Measurements from ENCODE around the gene CMIP.
A peak's percentile ranks its signal among the peaks of the same experiment; 100 is the strongest.
"Not testable (repeated sequence)": the region's sequence is repeated elsewhere in the genome, so short reads cannot be mapped to it uniquely, and the experiment has no call there.

Gene CMIP

GRCh38 chr16:81421536-81421935 is 23.1 kb upstream of the CMIP start:
- DNase-seq = no peak

GRCh38 chr16:81422153-81422552 is 22.5 kb upstream of the CMIP start:
- DNase-seq = not testable (repeated sequence)

- peak; percentile 56 for DNase-seq
Measured at GRCh38 chr16:81424771-81425170, 19.8 kb upstream of the CMIP start.

- DNase-seq = no peak
Measured at GRCh38 chr16:81427219-81427618, 17.4 kb upstream of the CMIP start.

- no peak for DNase-seq
Measured at GRCh38 chr16:81429045-81429521, 15.5 kb upstream of the CMIP start.

- DNase-seq = no peak
Measured at GRCh38 chr16:81431554-81432353, 12.9 kb upstream of the CMIP start.

GRCh38 chr16:81432937-81433557 is 11.6 kb upstream of the CMIP start:
- DNase-seq = no peak

GRCh38 chr16:81435103-81435502 is 9.5 kb upstream of the CMIP start:
- DNase-seq = no peak

GRCh38 chr16:81435567-81435966 is 9.0 kb upstream of the CMIP start:
- DNase-seq = no peak

GRCh38 chr16:81436386-81436785 is 8.2 kb upstream of the CMIP start:
- DNase-seq = no peak

GRCh38 chr16:81437865-81438264 is 6.7 kb upstream of the CMIP start:
- DNase-seq = no peak

GRCh38 chr16:81440888-81441761 is 3.5 kb upstream of the CMIP start:
- no peak for DNase-seq

GRCh38 chr16:81442220-81442915 is 2.2 kb upstream of the CMIP start:
- DNase-seq = no peak

GRCh38 chr16:81442916-81443687 is 1.5 kb upstream of the CMIP start:
- no peak for DNase-seq

- no peak for DNase-seq
Measured at GRCh38 chr16:81443688-81444447, 740 bp upstream of the CMIP start.

- DNase-seq = peak; percentile 54
Measured at GRCh38 chr16:81445143-81445961, 744 bp downstream of the CMIP start.

GRCh38 chr16:81445966-81446906 is 1.6 kb downstream of the CMIP start:
- peak; percentile 38 for DNase-seq

GRCh38 chr16:81446907-81447268 is 2.3 kb downstream of the CMIP start:
- no peak for DNase-seq

All from stimulated activated CD4-positive, alpha-beta T cell treated with anti-CD3 and anti-CD28 coated beads, Interleukin-15, amount 100 ng/mL, for 24 hours (primary cell).